ENCODE measurements around the gene SLC38A11.
A peak's percentile ranks its signal among the peaks of the same experiment; 100 is the strongest.

Gene SLC38A11

DNA sequence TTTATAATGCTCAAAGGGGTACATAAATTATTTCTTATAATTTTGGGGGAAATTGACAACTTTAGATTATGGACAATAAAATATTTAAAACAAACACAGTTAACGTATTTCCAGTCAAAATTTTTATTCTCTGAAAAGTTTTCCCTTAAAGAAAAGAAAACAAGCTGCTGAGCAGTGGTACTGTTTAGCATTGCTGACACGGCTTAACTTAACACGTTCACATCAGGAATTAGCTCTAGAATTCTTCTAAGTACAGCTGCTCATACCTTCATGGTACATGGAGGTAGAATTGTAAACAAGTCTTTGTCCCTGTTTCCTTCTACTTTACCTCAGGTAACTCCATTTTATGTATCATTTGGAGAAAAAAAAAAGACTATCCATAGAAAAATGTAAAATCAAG, 2.0 kb downstream of the SLC38A11 start:
- ChIA-PET CTCF (interaction anchor here (1.6 to 1.7 kb wide), 2 partner anchors 11 to 140 kb away, joined by 3 to 4 read pairs; no protein-coding TSS in a partner anchor), POLR2A (no interaction called here)
- H3K27me3 ChIP-seq (replicated peaks in 2 of 5; ENCODE audit: control insufficient read depth in 4 of 5, insufficient read depth in 5 of 5, low read length in 4 of 5) = peaks cover 0 to 4% (median 0%) of the 10 kb centered on the region in 5 experiments
- 92% methylated on average over 2 of the region's 3 CpGs for WGBS (ENCODE audit: insufficient coverage)
- no peak for DNase-seq
- peaks cover 5 to 23% (median 14%) of the 10 kb centered on the region in 4 experiments for H3K4me1 ChIP-seq (ENCODE audit: control extremely low read depth in 1 of 4, control insufficient read depth in 4 of 4, insufficient read depth in 4 of 4, low read length in 3 of 4)
- H3K27ac ChIP-seq (ENCODE audit: insufficient read depth in 1 of 2, low read depth in 1 of 2, low read length in 2 of 2, poor library complexity in 1 of 2, severe bottlenecking in 2 of 2) = no peak overlapping the region
- H3K4me3 ChIP-seq (ENCODE audit: control insufficient read depth in 1 of 7, extremely low read depth in 1 of 7, insufficient read depth in 4 of 7, low read depth in 2 of 7, low read length in 6 of 7) = no peak overlapping the region
- H3K36me3 ChIP-seq (ENCODE audit: control insufficient read depth in 4 of 4, insufficient read depth in 4 of 4, low read length in 3 of 4) = no peaks in the 10 kb centered on the region
- no peaks in the 10 kb centered on the region for H3K9me3 ChIP-seq (ENCODE audit: control extremely low read depth in 1 of 5, control insufficient read depth in 4 of 5, insufficient read depth in 2 of 5, low read depth in 1 of 5, low read length in 4 of 5)

DNA sequence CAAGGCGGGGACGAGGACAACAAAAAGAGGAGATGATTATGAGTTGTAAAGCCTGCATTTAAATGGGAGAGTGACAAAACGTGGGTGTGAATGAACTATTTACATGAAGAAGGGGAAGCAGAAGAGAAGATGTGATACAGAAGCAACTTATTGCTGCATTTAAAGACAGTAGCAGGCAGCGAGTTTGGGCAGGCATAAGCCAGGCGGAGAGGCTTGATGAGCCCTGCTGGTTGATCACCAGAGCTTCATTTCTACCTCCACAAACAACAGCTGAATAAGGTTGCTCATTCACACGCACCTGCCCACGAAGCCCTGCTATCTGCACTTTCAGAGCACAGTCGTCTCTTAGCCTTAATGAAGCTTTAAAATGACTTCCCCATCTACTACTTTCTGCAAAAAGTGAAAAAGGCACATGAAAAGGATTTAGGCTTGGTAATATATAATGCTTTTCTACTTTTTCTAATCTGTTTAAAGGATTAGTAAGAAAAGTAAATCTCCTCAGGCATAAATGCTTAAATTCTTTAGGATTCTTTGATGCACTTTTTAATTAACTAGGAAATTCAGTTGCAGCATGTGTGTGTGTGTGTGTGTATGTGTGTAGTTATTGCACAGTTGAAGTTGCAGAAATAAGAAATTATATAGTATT, 3.1 kb downstream of the SLC38A11 start:
- Histone ChIP-seq H3K9me3 (ENCODE audit: control extremely low read depth in 1 of 5, control insufficient read depth in 4 of 5, insufficient read depth in 2 of 5, low read depth in 1 of 5, low read length in 4 of 5) (no peaks in the 10 kb centered on the region), H3K4me3 (ENCODE audit: control insufficient read depth in 1 of 7, extremely low read depth in 1 of 7, insufficient read depth in 4 of 7, low read depth in 2 of 7, low read length in 6 of 7) (no peak overlapping the region), H3K4me1 (ENCODE audit: control extremely low read depth in 1 of 4, control insufficient read depth in 4 of 4, insufficient read depth in 4 of 4, low read length in 3 of 4) (peaks cover 5 to 30% (median 16%) of the 10 kb centered on the region in 4 experiments), H3K27me3 (replicated peaks in 2 of 5; ENCODE audit: control insufficient read depth in 4 of 5, insufficient read depth in 5 of 5, low read length in 4 of 5) (peaks cover 0 to 4% (median 0%) of the 10 kb centered on the region in 5 experiments), H3K27ac (ENCODE audit: insufficient read depth in 1 of 2, low read depth in 1 of 2, low read length in 2 of 2, poor library complexity in 1 of 2, severe bottlenecking in 2 of 2) (no peak overlapping the region), H3K36me3 (ENCODE audit: control insufficient read depth in 4 of 4, insufficient read depth in 4 of 4, low read length in 3 of 4) (no peaks in the 10 kb centered on the region)
- CTCF ChIA-PET = interaction anchor here (0.7 to 1.9 kb wide), 5 partner anchors 9 to 252 kb away, joined by 3 to 5 read pairs (median 4); partner anchors contain the start of gene SCN3A
- WGBS (ENCODE audit: insufficient coverage) = 71% methylated on average over 5 of the region's 8 CpGs
- POLR2A ChIA-PET = no interaction called here
- peak in 1 of 3 donors; percentile 59 for DNase-seq

DNA sequence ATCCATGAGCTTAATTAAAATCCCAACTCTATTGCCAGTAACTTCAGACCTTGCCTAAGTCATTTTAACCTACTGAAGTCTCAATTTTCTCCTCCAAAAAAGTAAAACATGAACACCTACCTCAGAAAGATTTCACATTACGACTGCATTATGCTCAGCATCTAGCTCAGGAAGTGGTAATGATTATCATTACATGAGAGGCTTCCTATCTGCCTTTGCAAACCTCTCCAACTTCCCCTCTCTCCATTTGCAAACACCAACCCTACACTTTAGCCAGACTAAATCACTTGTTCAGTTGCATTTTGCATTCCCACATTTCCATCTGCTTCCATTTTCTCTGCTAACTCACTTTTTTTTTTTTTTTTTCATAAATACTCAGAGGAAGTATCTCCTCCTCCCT, 6.8 kb downstream of the SLC38A11 start:
- H3K36me3 ChIP-seq (ENCODE audit: control insufficient read depth in 4 of 4, insufficient read depth in 4 of 4, low read length in 3 of 4) = no peaks in the 10 kb centered on the region
- no peaks in the 10 kb centered on the region for H3K27me3 ChIP-seq (replicated peaks in 2 of 5; ENCODE audit: control insufficient read depth in 4 of 5, insufficient read depth in 5 of 5, low read length in 4 of 5)
- H3K9me3 ChIP-seq (ENCODE audit: control extremely low read depth in 1 of 5, control insufficient read depth in 4 of 5, insufficient read depth in 2 of 5, low read depth in 1 of 5, low read length in 4 of 5) = no peaks in the 10 kb centered on the region
- no peak overlapping the region for H3K4me3 ChIP-seq (ENCODE audit: control insufficient read depth in 1 of 7, extremely low read depth in 1 of 7, insufficient read depth in 4 of 7, low read depth in 2 of 7, low read length in 6 of 7)
- 0% methylated on average over 1 of the region's 1 CpG for WGBS (ENCODE audit: insufficient coverage)
- DNase-seq = peak; percentile 85 to 97 (median 93)
- peaks cover 5 to 30% (median 13%) of the 10 kb centered on the region in 4 experiments for H3K4me1 ChIP-seq (ENCODE audit: control extremely low read depth in 1 of 4, control insufficient read depth in 4 of 4, insufficient read depth in 4 of 4, low read length in 3 of 4)
- ChIA-PET CTCF (interaction anchor here (0.9 to 1.6 kb wide), 5 partner anchors 8 to 50 kb away, joined by 3 to 4 read pairs (median 3); no protein-coding TSS in a partner anchor), POLR2A (interaction anchor here (0.6 to 0.8 kb wide), 2 partner anchors 9 to 669 kb away, joined by 4 to 5 read pairs; no protein-coding TSS in a partner anchor)
- H3K27ac ChIP-seq (ENCODE audit: insufficient read depth in 1 of 2, low read depth in 1 of 2, low read length in 2 of 2, poor library complexity in 1 of 2, severe bottlenecking in 2 of 2) = no peak overlapping the region

DNA sequence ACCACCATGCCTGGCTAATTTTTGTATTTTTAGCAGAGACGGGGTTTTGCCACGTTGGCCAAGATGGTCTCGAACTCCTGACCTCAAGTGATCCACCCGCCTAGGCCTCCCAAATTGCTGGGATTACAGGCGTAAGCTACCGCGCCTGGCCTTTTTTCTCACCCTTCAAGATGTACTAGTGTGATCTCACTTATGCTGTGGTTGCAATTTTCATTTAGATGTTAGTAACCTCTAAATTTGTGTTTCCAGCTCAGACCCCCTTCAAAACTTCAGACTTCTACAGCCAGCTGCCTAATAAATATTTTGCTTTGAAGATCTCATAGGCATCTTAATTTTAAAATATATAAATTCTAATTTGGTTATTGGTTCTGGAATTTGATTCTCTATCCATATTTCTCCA, 8.0 kb downstream of the SLC38A11 start:
- H3K27me3 ChIP-seq (replicated peaks in 2 of 5; ENCODE audit: control insufficient read depth in 4 of 5, insufficient read depth in 5 of 5, low read length in 4 of 5) = no peaks in the 10 kb centered on the region
- H3K36me3 ChIP-seq (ENCODE audit: control insufficient read depth in 4 of 4, insufficient read depth in 4 of 4, low read length in 3 of 4) = no peaks in the 10 kb centered on the region
- no peak overlapping the region for H3K27ac ChIP-seq (ENCODE audit: insufficient read depth in 1 of 2, low read depth in 1 of 2, low read length in 2 of 2, poor library complexity in 1 of 2, severe bottlenecking in 2 of 2)
- no peak for DNase-seq
- H3K4me3 ChIP-seq (ENCODE audit: control insufficient read depth in 1 of 7, extremely low read depth in 1 of 7, insufficient read depth in 4 of 7, low read depth in 2 of 7, low read length in 6 of 7) = no peak overlapping the region
- ChIA-PET POLR2A (no interaction called here), CTCF (interaction anchor here (1.2 to 1.3 kb wide), 3 partner anchors 13 to 49 kb away, joined by 3 read pairs; no protein-coding TSS in a partner anchor)
- H3K4me1 ChIP-seq (ENCODE audit: control extremely low read depth in 1 of 4, control insufficient read depth in 4 of 4, insufficient read depth in 4 of 4, low read length in 3 of 4) = peaks cover 5 to 30% (median 13%) of the 10 kb centered on the region in 4 experiments
- 95% methylated on average over 7 of the region's 7 CpGs for WGBS (ENCODE audit: insufficient coverage)
- H3K9me3 ChIP-seq (ENCODE audit: control extremely low read depth in 1 of 5, control insufficient read depth in 4 of 5, insufficient read depth in 2 of 5, low read depth in 1 of 5, low read length in 4 of 5) = no peaks in the 10 kb centered on the region

DNA sequence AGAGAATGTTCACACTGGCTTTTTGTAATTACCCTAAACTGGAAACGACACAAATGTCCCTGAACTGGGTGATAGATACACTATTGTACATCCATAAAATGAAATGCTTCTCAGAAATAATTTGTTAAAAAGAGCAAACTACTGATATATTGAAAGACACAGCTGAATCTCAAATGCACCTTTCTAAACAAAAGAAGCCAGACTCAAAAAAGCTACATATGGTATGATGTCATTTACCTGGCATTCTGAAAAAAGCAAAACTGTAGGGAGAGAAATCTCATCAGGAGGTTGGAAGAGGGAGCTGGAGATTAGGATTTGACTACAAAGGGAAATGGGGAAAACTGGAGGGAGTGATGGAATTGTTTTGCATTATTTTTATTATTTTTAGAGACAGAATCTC, 12.0 kb downstream of the SLC38A11 start:
- no peaks in the 10 kb centered on the region for H3K9me3 ChIP-seq (ENCODE audit: control extremely low read depth in 1 of 5, control insufficient read depth in 4 of 5, insufficient read depth in 2 of 5, low read depth in 1 of 5, low read length in 4 of 5)
- H3K4me1 ChIP-seq (ENCODE audit: control extremely low read depth in 1 of 4, control insufficient read depth in 4 of 4, insufficient read depth in 4 of 4, low read length in 3 of 4) = peaks cover 0 to 8% (median 2%) of the 10 kb centered on the region in 4 experiments
- H3K27me3 ChIP-seq (replicated peaks in 2 of 5; ENCODE audit: control insufficient read depth in 4 of 5, insufficient read depth in 5 of 5, low read length in 4 of 5) = no peaks in the 10 kb centered on the region
- POLR2A ChIA-PET = no interaction called here
- DNase-seq = no peak
- no peak overlapping the region for H3K4me3 ChIP-seq (ENCODE audit: control insufficient read depth in 1 of 7, extremely low read depth in 1 of 7, insufficient read depth in 4 of 7, low read depth in 2 of 7, low read length in 6 of 7)
- no peak overlapping the region for H3K27ac ChIP-seq (ENCODE audit: insufficient read depth in 1 of 2, low read depth in 1 of 2, low read length in 2 of 2, poor library complexity in 1 of 2, severe bottlenecking in 2 of 2)
- CTCF ChIA-PET = interaction anchor here (0.7 to 2.9 kb wide), 5 partner anchors 10 to 101 kb away, joined by 3 to 8 read pairs (median 3); partner anchors contain the start of gene COBLL1
- no peaks in the 10 kb centered on the region for H3K36me3 ChIP-seq (ENCODE audit: control insufficient read depth in 4 of 4, insufficient read depth in 4 of 4, low read length in 3 of 4)
- WGBS (ENCODE audit: insufficient coverage) = no CpG with 5 or more reads among the region's 1 CpG

DNA sequence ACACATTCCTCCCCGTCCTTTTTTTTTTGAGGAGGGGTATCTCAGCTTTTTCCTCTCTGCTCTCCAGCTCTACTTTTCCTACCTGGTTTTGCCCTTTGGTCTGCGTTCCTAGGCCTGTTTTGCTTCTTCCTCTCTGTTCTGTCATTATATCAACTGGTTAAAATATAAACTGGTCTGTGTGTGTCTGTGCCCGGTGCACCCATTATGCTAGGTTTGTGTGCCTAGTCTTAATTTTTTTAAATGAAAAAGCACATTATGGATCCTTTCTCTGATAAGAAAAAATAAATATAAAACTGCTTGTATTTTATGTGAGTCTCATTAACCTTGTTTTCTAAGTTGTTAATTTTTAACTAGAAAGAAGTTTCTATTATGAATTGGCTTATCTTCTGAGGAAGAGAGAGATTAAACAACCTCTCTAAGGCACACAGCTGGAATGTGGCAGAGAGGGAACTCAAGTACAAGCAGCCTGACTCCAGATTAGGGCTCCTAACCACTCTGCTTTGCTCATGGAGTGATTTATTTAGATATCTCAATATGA, 17.4 kb downstream of the SLC38A11 start:
- Histone ChIP-seq H3K27ac (ENCODE audit: insufficient read depth in 1 of 2, low read depth in 1 of 2, low read length in 2 of 2, poor library complexity in 1 of 2, severe bottlenecking in 2 of 2) (no peak overlapping the region), H3K4me3 (ENCODE audit: control insufficient read depth in 1 of 7, extremely low read depth in 1 of 7, insufficient read depth in 4 of 7, low read depth in 2 of 7, low read length in 6 of 7) (peak overlapping the region in 1 of 7 experiments; percentile 9), H3K36me3 (ENCODE audit: control insufficient read depth in 4 of 4, insufficient read depth in 4 of 4, low read length in 3 of 4) (no peaks in the 10 kb centered on the region), H3K9me3 (ENCODE audit: control extremely low read depth in 1 of 5, control insufficient read depth in 4 of 5, insufficient read depth in 2 of 5, low read depth in 1 of 5, low read length in 4 of 5) (no peaks in the 10 kb centered on the region), H3K4me1 (ENCODE audit: control extremely low read depth in 1 of 4, control insufficient read depth in 4 of 4, insufficient read depth in 4 of 4, low read length in 3 of 4) (peaks cover 0 to 29% (median 10%) of the 10 kb centered on the region in 4 experiments), H3K27me3 (replicated peaks in 2 of 5; ENCODE audit: control insufficient read depth in 4 of 5, insufficient read depth in 5 of 5, low read length in 4 of 5) (no peaks in the 10 kb centered on the region)
- DNase-seq = no peak
- 0% methylated on average over 1 of the region's 3 CpGs for WGBS (ENCODE audit: insufficient coverage)
- ChIA-PET POLR2A (interaction anchor here (0.6 kb wide), 1 partner anchor 40 kb away, joined by 3 read pairs; no protein-coding TSS in a partner anchor), CTCF (no interaction called here)

Data from common myeloid progenitor, CD34-positive (primary cell).